AG09319 (cell line): ENCODE measurements around the gene FOXP1.

Experiments
- DNase-seq: peaks from one replicate; pipeline ENCODE4 v3.0.0-alpha.2; 2010; ENCODE audit warnings: low read depth; ENCODE audit errors: extremely low read depth
- CTCF ChIP-seq: IDR thresholded peaks from 2 replicates; pipeline ENCODE4 v1.5.1; 2011; ENCODE audit warnings: low read depth, mild to moderate bottlenecking, inconsistent platforms, low read length, moderate library complexity

Gene FOXP1

DNA sequence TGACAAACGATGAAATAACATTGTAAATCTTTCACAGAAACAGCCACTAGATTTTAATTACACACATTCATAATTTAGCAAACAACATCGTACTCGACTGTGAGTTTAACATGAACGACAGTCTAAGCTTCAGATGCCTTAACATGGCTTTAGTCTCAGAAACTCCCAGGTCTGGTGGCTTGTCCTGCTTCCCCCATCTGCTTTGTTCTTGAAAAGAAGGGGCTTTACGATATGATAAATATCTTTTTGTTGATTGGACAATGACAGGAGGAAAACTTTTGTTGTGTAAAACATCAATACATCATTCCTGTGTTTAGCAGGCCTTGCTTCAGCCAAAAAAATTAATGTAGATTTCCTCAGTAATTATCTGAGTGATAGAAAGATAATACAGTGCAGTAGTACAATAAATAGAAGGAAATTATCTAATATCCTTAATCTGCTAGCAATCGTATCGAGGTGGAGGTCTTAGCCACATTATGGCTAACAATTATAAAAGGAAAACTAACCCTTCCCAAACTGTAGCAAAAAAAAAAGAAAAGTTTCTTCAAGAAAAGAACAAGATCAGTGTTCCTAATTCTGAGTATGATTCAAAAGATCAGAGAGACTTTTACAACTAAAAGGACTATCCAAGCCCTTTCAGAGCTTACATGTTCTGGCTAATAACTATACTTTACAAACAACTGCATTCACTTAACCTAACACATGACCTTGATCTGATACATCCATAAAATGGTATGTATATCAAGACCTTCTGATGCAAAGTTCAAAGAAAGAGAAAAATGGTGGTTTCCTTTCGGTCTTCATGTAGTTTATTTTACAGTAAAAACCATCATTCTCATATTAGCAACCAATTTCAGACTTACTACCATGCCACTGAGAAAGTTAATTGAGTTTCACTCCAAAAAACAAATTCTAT is 535.7 kb downstream of the FOXP1 start:
- no peak for DNase-seq
- no peak for TF ChIP-seq CTCF

DNA sequence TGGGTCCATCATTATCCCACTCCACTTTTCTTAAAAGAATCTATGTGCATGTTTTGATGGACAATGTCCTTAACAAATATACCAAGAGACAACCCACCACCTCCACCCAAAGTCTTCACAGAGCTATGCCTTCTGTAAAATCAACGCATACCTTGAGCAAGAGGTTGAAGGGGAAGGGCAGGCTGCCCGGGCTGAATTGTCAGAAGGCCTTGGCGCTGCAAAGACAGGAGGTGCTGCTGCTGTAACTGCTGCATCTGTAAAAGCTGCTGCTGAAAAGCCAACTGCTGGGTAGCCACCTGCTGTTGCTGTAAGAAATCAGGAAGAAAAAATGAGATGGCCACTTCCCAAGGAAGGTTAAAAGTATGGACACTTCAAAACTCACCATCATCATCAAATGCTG is 536.7 kb downstream of the FOXP1 start:
- DNase-seq = no peak
- TF ChIP-seq CTCF = no peak

DNA sequence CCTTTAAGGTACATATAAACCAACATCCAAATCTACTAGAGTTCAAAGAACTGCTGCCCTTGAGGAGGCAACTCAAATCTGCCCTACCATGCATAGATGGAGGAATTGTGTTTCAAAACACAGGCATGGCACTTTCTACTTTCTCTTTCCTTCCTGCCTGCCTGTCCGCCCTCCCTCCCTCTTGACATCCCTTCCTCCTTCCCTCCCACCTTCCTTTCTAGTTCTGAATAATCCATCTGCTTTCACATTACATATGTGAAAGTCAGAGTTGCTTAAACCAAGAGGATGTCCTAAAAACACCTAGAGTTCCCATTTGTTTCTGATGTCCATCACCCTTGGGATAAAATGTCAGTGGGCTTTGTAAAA is 537.6 kb downstream of the FOXP1 start:
- TF ChIP-seq CTCF = no peak
- DNase-seq = no peak

GRCh38 chr3:71045212-71045916 is 538.2 kb downstream of the FOXP1 start:
- no peak for TF ChIP-seq CTCF
- no peak for DNase-seq

GRCh38 chr3:71042759-71043158 is 540.8 kb downstream of the FOXP1 start:
- no peak for TF ChIP-seq CTCF
- no peak for DNase-seq

DNA sequence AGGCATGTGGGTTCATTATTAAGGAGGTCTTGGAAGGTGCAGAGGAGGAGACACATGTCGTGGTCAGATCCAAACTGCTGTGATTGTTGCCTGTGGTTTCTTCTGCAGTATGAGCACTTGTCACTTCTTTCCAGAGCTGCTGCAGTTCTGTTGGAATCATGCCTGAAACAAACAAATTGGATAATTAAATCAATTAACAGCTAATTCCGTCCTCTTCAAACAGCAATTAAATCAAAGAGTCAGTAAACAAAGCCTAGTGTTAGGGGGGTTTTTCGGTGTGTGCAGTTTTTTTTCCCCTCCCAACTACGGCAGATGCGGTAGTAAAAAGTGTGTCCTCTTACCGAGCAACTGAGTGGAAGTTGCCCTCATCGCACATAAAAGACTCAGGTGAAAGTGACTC is 542.2 kb downstream of the FOXP1 start:
- DNase-seq = no peak
- no peak for TF ChIP-seq CTCF

GRCh38 chr3:71039332-71039731 is 544.2 kb downstream of the FOXP1 start:
- DNase-seq = no peak
- no peak for TF ChIP-seq CTCF
